GM18858 (cell line): Measurements from ENCODE around the gene ELOVL2.
A peak's percentile ranks its signal among the peaks of the same experiment; 100 is the strongest.
"Not testable (repeated sequence)": the region's sequence is repeated elsewhere in the genome, so short reads cannot be mapped to it uniquely, and the experiment has no call there.

Source experiments
- ATAC-seq: cut with Tn5 transposase; IDR thresholded peaks from one replicate; pipeline ENCODE4 v1.9.1; 2021; ENCODE audit not compliant: unreplicated experiment

Gene ELOVL2

DNA sequence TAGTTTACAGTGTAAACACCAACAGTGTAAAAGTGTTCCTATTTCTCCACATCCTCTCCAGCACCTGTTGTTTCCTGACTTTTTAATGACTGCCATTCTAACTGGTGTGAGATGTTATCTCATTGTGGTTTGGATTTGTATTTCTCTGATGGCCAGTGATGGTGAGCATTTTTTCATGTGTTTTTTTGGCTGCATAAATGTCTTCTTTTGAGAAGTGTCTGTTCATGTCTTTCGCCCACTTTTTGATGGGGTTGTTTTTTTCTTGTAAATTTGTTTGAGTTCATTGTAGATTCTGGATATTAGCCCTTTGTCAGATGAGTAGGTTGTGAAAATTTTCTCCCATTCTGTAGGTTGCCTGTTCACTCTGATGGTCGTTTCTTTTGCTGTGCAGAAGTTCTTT lies 59.1 kb downstream of the ELOVL2 start:
- not testable (repeated sequence) for ATAC-seq

DNA sequence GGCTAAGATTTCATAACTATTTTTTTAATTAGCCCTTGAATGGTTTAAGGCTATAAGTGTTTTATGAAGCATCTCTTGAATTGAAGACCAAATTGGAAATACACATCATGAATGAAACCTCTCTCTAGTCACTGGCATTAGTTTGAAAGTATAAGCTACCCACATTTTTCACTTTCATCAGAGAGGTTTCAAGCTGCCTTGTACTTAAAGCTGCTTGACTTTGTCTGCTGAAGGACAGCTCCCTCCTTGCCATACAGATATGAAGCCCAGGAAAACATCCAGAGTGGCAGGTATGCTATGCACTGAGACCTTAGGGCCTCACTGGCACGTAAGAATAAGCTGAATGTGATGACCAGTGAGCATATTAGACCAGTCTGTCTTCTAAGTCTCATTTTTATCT lies 62.7 kb downstream of the ELOVL2 start:
- ATAC-seq: no peak

DNA sequence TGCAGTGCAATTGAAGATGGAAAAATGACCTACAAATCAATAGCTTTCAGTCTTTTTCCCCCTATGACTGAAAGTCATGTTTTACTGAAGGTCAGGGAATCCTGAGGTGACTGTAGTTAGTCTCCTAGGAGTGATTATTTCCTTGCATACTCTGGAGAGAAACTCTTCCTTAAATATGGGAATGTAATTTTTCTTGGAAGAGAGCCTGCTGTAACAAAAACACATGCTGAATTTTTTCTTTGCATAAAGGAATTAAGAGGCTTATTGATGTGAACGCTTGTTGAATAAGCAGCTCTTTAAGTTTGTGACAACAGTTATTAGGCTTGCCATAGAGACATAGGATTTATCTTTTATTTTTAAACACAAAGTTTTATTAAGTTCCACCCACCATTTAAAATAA lies 64.5 kb downstream of the ELOVL2 start:
- no peak for ATAC-seq

DNA sequence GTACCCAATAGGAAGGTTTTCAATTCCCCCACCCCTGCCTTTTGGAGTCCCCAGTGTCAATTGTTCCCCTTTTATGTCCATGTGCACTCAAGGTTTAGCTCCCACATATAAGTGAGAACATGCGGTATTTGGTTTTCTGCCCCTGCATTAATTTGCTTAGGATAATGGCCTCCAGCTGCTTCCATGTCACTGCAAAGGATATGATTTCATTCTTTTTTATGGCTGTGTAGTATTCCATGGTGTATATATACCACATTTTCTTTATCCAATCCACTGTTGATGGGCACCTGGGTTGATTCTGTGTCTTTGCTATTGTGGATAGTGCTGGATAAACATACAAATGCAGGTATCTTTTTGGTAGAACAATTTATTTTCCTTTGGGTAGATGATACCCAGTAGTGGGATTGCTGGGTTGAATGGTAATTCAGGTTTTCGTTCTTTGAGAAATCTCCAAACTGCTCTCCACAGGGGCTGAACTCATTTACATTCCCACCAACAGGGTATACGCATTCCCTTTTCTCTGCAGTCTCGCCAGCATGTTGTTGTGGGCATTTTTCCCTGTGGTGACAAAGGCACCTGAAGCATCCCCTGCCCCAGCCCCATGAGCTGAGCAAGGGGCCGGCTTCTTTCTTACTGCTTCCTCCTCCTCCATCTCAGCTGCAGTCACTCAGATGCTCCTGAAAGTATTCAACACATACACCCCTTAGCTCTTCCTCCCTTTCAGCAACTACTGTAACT lies 66.7 kb downstream of the ELOVL2 start:
- ATAC-seq: no peak

DNA sequence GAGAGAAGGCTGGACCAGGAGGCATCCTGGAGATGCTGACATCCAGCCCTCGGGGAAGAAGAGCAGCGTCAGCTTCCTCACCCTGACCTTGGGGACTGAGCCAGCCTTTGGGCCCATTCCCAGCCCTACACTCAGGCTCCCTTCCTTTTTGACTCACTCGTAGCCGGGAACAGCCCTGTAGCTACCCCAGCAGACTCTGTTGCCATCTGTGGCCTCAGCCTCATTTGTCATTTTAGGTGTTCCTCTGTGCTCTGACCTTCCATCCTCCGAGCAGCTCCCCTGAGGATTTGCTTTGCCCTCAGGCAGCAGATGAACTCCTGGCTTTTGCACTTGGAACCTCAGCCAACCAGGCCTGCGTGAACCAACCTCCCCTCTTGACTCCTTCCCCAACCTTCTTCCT lies 67.5 kb downstream of the ELOVL2 start:
- no peak for ATAC-seq

DNA sequence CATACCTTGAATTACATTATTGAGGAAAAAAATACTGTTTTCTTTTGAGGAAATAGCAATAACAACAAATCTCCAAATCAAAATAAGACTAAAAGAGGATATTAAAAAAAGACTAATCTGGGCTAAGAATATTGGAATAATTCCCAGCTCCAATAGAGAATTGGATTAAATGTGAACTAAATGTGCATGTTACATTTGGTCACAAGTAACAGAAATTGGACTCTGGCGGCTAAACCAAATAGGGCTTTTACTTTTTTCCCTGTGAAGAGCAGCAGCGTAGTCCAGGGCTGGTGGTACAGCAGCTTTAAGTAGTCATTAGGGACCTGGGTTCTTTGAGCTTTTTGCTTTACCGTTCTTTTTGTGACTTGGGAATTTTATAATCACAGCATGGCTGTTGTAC lies 71.9 kb downstream of the ELOVL2 start:
- ATAC-seq: no peak

DNA sequence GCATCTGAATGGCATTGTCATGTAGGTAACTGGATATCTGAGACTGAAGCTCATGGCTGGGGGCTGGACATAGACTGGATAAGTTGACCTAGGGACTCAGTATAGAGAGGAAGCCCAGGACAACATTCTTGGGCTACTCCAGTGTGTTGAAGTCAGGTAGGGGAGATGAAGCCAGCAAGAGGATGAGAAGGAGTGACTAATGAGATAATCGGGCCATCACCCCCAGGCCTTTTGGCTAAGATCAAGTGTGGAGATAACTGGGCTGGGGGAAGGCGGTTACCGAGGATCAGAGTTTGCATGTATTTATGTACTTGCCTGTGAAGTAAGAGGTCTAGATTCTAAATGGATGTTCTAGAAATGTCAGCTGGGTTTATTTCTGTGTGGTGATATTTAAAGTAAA lies 73.4 kb downstream of the ELOVL2 start:
- ATAC-seq: no peak

DNA sequence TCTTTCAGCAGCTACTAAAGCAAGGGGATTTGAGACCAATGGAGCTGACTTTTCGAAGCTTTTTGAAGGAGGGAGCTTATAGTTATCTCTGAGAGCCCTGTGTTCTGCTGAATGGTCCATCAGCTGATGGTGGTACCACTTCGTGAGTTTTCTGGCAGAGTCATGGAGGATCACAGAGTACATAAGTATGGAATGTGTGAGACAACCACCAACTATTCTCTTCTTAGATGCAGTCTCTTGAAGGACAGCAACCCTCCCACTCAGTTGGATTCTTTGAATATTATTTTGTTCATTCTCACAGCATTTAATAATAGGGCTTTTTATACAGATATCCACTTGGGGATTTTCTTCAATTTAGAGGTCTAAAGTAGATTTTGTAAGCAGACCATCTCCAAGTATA lies 75.3 kb downstream of the ELOVL2 start:
- ATAC-seq: no peak

DNA sequence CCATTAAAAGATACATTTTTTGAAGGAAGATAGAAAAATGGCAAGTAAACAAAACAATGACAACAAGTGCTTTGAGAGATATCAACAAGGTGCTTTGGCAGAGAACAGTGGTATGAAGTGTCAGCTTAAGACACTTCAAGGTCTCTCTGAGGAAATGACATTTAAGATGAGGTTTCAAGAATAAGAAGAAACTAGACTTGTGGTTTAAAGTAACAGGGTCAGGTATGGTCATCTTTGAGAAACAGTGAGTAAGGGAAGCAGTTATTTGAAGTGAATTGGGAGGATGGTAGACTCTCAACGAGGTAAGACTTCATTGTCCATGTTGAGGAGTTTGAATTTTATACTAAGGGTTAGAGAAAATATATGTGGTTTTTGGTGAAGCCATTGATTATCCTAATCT lies 79.4 kb downstream of the ELOVL2 start:
- peak; percentile 91 for ATAC-seq

DNA sequence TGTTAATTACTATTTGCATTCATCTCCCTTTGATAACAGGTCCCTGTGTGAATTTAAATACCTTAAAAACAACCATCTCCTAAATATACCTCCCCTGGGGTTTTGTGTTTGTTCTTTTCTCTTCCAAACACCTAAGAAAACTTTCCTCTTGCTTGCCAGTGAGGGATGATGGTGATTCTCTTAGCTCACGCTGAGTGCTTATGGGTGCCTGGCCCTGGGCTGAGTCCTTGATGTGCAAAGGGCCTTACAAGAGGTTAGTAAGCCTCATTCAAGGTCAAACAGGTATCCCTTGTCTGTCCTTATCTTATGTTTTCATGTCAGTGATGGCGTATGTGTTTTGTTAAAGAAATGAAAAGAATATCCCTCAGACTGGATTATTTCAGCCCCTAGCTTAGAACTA lies 81.0 kb downstream of the ELOVL2 start:
- no peak for ATAC-seq

DNA sequence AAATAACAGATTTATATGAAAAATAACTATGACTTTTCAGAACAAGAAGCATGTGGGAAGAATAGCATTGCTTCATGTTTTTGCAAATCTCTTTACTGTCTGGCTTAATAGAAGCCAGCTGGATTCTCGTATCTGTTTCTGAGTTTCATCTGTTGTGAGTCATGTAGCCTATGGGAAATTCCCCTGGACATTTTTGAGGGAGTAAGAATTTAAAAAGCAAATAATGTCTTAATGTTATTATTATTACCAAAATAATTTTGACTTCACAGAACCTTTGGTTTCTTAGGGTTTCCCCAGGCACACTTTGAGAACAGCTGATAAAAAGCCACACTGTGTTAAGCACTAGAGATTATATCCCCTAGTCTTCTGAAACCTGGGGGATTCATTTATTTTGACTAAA lies 81.4 kb downstream of the ELOVL2 start:
- ATAC-seq: peak; percentile 52

DNA sequence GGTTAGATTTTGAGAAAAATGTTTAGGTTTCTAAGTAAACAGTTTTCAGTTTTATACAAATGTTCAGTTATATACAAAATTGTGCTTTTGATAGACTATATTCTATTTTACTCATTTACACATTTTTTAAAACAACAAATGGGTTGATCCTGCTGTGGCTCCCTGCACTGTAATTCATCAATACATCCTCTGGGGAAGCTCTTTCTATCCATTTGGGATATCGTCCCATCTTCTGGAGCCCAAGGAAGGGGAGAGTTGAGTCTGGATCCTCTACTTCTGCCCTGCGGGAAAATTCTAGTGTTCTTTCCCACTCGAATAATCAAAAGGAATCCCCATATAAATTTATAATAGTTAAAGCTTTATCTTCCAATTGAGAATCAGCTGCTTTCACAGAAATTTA lies 82.3 kb downstream of the ELOVL2 start:
- no peak for ATAC-seq

DNA sequence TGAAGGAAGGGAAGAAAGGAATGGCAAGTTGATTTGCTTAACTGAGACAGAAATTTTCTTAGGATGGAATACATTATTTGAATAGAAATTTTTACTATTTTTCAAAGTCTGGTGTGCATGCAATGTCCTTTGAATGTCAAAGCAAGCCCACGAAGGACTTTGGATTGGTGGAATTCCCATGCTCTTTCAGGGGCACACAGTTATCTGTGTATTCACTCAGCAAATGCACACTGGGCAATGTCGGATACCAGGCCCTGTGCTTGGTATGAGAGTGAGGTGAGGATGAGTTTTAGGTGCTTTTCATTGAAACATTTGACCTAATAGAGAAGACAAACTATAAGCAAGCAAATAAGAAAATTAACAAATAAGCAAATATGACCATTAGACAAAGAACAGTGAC lies 83.9 kb downstream of the ELOVL2 start:
- no peak for ATAC-seq

DNA sequence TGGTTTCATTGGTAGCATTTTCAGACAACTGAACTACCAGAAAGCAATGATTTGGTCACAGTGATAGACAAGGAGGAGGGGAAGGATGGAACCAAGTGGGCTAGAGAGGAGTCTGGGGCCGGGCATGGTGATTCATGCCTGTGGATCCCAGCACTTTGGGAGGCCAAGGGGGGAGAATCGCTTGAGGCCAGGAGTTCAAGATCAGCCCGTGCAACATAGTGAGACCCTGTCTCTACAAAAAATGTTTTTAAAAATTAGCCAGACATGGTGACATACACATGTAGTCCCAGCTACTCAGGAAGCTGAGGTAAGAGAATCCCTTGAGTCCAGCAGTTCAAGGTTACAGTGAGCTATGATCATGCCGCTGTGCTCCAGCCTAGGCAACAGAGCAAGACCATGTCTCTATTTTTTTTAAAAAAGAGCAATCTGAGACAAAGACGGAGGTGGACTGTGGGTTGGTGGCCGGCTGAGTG lies 86.7 kb downstream of the ELOVL2 start:
- no peak for ATAC-seq

DNA sequence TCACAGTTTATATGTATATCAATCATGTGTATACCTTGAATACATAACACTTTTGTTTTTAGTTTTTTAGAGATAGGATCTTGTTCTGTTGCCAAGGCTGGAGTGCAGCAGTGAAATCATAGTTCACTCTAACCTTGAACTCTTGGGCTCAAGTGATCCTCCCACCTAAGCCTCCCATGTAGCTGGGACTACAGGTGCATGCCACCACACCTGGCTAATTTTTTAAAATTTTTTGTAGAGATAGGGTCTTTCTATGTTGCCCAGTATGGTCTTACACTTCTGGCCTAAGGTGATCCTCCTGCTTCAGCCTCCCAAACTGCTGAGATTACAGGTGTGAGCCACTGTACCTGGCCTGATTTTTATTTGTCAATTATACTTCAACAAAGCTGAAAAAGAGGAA lies 87.3 kb downstream of the ELOVL2 start:
- no peak for ATAC-seq

DNA sequence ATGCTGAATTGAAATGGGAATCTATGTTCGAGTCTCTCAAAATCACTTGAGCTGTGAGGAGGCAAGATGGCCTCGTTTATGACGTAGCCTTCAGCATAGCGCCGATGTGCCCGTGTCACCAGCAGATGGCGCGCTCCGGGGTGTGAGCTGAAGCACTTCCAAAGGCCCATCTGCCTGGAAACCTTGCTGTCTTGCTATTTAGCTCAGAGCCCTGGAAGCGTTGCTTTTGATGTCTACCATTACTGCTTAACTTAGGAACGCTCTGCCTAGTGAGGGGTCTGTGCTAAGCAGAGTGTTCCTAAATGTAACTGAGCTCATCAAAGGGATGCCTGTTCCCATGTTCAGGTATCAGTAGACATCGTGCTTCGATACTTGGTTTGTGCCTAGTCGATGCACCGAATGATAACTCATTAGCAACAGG lies 89.5 kb downstream of the ELOVL2 start:
- ATAC-seq: peak; percentile 74

DNA sequence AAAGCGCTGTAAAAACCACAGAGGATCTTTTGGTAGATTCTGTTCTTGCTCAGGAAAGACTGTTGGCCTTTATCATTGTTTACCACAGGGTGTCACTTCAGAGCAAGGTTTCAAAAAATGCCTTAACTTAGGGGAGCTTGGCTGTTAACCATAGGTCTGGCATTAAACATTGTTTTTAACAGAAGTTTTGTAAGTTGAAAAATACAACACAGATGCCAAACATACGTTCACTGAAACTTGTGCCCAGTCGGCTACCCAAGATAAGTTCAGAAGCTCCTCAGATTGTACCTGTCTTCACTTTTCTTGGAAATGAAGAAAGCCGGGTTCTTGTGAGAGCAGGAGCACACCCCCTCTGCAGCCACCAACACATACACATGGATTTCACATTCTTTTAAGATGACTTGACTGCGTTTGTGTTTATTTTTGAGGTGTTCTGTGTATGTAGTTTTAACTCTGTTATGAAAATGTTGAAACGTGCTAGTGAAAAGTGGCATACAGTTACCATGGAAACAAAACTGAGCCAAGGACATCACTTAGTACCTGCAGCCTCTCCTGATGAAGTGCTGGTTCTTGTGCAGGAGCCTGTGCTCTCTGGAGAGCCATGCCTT lies 92.3 kb downstream of the ELOVL2 start:
- no peak for ATAC-seq

DNA sequence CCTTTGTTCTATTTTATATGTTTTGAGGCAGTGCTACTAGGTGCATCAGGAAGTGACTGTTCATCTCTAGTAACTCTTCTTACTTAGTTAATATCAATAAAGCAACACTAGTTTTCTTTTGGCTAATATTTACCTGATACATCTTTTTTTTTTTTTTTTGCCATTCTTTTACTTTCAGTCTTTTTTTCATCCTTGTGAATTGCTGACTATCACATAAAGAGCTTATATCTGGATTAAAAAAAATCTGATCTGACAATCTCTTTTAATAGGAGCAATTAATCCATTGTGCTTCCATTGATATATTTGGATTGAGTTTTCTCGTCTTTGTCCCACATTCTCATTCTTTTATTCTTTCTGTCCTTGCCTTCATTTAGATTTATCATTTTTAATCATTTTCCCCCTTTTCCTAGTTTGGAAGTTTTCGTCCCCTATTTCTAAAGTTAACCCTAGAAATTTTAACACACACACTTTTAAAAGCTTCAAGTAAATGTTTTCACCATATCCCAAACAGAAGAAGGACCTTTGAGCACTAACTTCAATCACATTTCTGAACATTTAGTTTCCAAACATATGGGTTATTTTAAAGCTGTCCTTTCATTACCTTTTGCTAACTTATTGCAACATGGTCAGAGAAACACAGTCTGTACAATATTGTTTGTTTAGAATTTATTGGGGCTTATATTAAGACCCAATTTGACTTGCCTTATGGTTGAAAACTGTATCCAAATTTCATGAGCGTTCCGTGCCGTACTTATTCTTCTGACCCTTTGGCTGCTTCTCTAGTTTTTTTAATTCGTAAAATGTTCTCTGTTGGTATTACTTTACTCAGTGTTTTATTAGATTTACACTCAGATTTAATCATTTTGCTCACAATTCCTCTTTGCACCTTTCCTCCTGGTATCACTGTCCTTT lies 94.3 kb downstream of the ELOVL2 start:
- no peak for ATAC-seq

DNA sequence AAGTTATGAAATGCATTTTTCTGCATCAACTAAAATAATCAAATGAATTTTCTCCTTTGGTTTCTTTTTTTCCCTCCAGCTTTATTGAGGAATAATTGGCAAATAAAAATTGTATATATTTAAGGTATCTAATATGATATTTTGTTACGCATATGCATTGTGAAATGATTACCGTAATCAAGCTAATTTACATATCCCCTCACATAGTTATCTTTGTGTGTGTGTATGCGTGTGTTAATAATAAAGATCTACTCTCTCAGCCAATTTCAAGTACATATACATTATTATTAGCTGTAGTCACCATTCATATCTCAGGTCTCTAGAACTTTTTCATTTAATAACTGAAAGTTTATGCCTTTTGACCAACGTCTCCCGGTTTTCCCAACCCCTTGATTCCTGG lies 96.1 kb downstream of the ELOVL2 start:
- no peak for ATAC-seq

DNA sequence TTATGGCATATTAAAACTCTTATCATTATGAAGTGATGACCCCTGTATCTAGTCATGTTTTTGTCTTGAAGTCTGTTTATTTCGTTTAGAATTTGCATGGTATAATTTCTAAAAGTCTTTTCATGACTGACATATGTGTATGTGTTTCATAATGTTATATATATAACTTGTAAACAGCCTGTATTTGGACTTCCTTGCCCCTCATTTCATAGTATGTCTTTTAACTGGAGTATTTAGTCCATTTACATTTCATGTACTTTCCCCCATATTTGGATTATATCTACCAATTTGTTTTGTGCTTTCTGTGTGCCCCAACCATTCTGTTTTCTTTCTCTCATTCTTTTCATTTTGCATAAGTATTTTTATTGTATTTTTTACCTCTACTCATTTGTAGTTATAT lies 98.3 kb downstream of the ELOVL2 start:
- ATAC-seq: no peak

DNA sequence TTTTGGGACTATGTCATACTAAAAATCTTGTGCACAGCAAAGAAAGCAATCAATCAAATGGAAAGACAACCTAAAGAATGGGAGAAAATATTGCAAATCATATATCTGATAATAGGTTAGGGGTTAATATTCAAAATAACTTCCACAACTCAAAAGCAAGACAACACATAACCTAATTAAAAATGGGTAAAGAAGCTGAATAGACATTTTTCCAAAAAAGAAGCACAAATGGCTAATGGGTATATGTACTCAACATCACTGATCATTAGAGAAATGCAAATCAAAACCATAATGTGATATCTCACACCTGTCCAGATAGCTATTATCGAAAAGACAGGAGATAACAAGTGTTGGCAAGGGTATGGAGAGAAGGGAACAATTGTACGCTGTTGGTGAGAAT lies 104.3 kb downstream of the ELOVL2 start:
- ATAC-seq: no peak

DNA sequence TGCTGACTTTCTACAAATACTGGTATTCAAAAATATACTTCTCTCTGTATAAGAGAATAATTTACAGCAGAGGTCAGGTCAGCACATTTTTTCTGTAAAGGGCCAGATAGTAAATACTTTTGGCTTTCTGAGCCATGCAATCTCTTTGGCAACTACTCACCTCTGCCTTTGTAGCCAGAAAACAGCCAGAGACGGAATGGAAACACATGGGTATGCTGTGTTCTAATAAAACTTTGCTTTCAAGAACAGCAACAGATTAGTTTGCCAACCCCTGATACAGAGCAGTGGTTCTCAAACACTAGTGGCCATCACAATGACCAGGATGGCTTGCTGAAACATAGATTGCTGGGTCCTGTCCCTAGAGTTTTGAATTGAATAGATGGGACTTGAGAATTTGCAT lies 111.0 kb downstream of the ELOVL2 start:
- no peak for ATAC-seq
